Activated T-cell treated with anti-CD3 and anti-CD28 coated beads, Interleukin-2, amount 50 U/mL, for 72 hours (primary cell): ENCODE measurements around the gene SFXN2. TPM values are rescaled to one million over a fixed set of nuclear protein-coding genes. Genes with fewer than 3 reads are reported as not detected.
"Not testable (repeated sequence)": the region's sequence is repeated elsewhere in the genome, so short reads cannot be mapped to it uniquely, and the experiment has no call there.

Experiments used
- ATAC-seq, 2 donors: fragments of 150-1000 bp; cut with Tn5 transposase; replicated peaks in 1 of 2; 2 replicates each; pipeline ENCODE4 v1.10.0; 2021; ENCODE audit warnings: moderate library complexity in 2 of 2, mild to moderate bottlenecking in 1 of 2
- DNase-seq, 2 donors: peaks; one replicate each; pipeline ENCODE4 v3.0.0; 2021 to 2022; ENCODE audit warnings: mixed read lengths in 1 of 2
- H3K27ac Mint-ChIP-seq: one replicate; pipeline ENCODE4 v1.8.0; 2022; ENCODE audit warnings: mild to moderate bottlenecking, moderate library complexity, mixed read lengths
- H3K27me3 Mint-ChIP-seq: one replicate; pipeline ENCODE4 v1.8.0; 2022; ENCODE audit warnings: low read depth, mixed read lengths
- H3K36me3 Mint-ChIP-seq, 2 donors: one replicate each; pipeline ENCODE4 v1.8.0; 2022; ENCODE audit warnings: mixed read lengths in 2 of 2, mild to moderate bottlenecking in 1 of 2; ENCODE audit not compliant: insufficient read depth in 2 of 2
- H3K4me1 Mint-ChIP-seq: one replicate; pipeline ENCODE4 v1.8.0; 2022; ENCODE audit warnings: low read depth, mixed read lengths
- H3K4me3 Mint-ChIP-seq, 2 donors: one replicate each; pipeline ENCODE4 v1.8.0; 2022; ENCODE audit warnings: mild to moderate bottlenecking in 2 of 2, mixed read lengths in 2 of 2, moderate library complexity in 2 of 2
- H3K9me3 Mint-ChIP-seq, 2 donors: one replicate each; pipeline ENCODE4 v1.8.0; 2022; ENCODE audit warnings: mixed read lengths in 2 of 2
- total RNA-seq, 2 donors: library from RNA; stranded (reverse); gene quantifications; one replicate each; pipeline ENCODE4 v1.2.3, GENCODE V29; 2022

SFXN2 gene
- total RNA-seq, 2 donors from 2014 or later: 7.5 to 10.4 TPM

- Mint-ChIP-seq H3K27me3 (no peaks in the 10 kb centered on the region), H3K36me3 (peaks cover 2 to 6% of the 10 kb centered on the region in 2 donors), H3K27ac (peak overlapping the region; percentile 14), H3K9me3 (peaks cover 0 to 1% of the 10 kb centered on the region in 2 donors), H3K4me1 (peaks cover 38% of the 10 kb centered on the region), H3K4me3 (peak overlapping the region; percentile 56 to 58)
- DNase-seq: no peak
- no peak for ATAC-seq
Measured at GRCh38 chr10:102758240-102758932, 44.0 kb downstream of the SFXN2 start.

- not testable (repeated sequence) for H3K27me3 Mint-ChIP-seq, H3K27ac Mint-ChIP-seq, H3K36me3 Mint-ChIP-seq, ATAC-seq, DNase-seq, H3K9me3 Mint-ChIP-seq
- Mint-ChIP-seq H3K4me1 (peaks cover 35% of the 10 kb centered on the region), H3K4me3 (peak overlapping the region; percentile 56 to 58)
Measured at GRCh38 chr10:102758933-102759262, 44.5 kb downstream of the SFXN2 start.

GRCh38 chr10:102759497-102760210 lies 45.2 kb downstream of the SFXN2 start:
- ATAC-seq (no peak), DNase-seq (no peak)
- peaks cover 0 to 1% of the 10 kb centered on the region in 2 donors for H3K9me3 Mint-ChIP-seq
- no peak overlapping the region for H3K4me3 Mint-ChIP-seq
- peaks cover 2 to 5% of the 10 kb centered on the region in 2 donors for H3K36me3 Mint-ChIP-seq
- H3K27me3 Mint-ChIP-seq: no peaks in the 10 kb centered on the region
- peak overlapping the region; percentile 54 for H3K27ac Mint-ChIP-seq
- H3K4me1 Mint-ChIP-seq: peaks cover 42% of the 10 kb centered on the region

GRCh38 chr10:102761981-102762380 lies 47.5 kb downstream of the SFXN2 start:
- no peak for DNase-seq
- peaks cover 0 to 1% of the 10 kb centered on the region in 2 donors for H3K9me3 Mint-ChIP-seq
- ATAC-seq: no peak
- H3K27me3 Mint-ChIP-seq: no peaks in the 10 kb centered on the region
- peaks cover 46% of the 10 kb centered on the region for H3K4me1 Mint-ChIP-seq
- H3K27ac Mint-ChIP-seq: no peak overlapping the region
- no peak overlapping the region for H3K4me3 Mint-ChIP-seq
- H3K36me3 Mint-ChIP-seq: peaks cover 2 to 7% of the 10 kb centered on the region in 2 donors

- H3K36me3 Mint-ChIP-seq: peaks cover 2 to 7% of the 10 kb centered on the region in 2 donors
- H3K4me3 Mint-ChIP-seq: no peak overlapping the region
- H3K27me3 Mint-ChIP-seq: no peaks in the 10 kb centered on the region
- DNase-seq (no peak), ATAC-seq (no peak)
- H3K27ac Mint-ChIP-seq: no peak overlapping the region
- peaks cover 51% of the 10 kb centered on the region for H3K4me1 Mint-ChIP-seq
- peaks cover 0 to 1% of the 10 kb centered on the region in 2 donors for H3K9me3 Mint-ChIP-seq
Measured at GRCh38 chr10:102762401-102763015, 48.1 kb downstream of the SFXN2 start.

GRCh38 chr10:102763037-102763607 lies 48.7 kb downstream of the SFXN2 start:
- H3K27me3 Mint-ChIP-seq: no peaks in the 10 kb centered on the region
- peaks cover 2 to 7% of the 10 kb centered on the region in 2 donors for H3K36me3 Mint-ChIP-seq
- DNase-seq (no peak), ATAC-seq (no peak)
- no peak overlapping the region for H3K4me3 Mint-ChIP-seq
- H3K4me1 Mint-ChIP-seq: peaks cover 55% of the 10 kb centered on the region
- peaks cover 0 to 1% of the 10 kb centered on the region in 2 donors for H3K9me3 Mint-ChIP-seq
- H3K27ac Mint-ChIP-seq: no peak overlapping the region

- peaks cover 52% of the 10 kb centered on the region for H3K4me1 Mint-ChIP-seq
- H3K9me3 Mint-ChIP-seq: no peaks in the 10 kb centered on the region
- peak; percentile 34 to 63 for ATAC-seq
- H3K27me3 Mint-ChIP-seq: no peaks in the 10 kb centered on the region
- no peak for DNase-seq
- no peak overlapping the region for H3K27ac Mint-ChIP-seq
- H3K4me3 Mint-ChIP-seq: no peak overlapping the region
- H3K36me3 Mint-ChIP-seq: peaks cover 0 to 3% of the 10 kb centered on the region in 2 donors
Measured at GRCh38 chr10:102764470-102765161, 50.2 kb downstream of the SFXN2 start.

- Mint-ChIP-seq H3K27ac (no peak overlapping the region), H3K36me3 (peaks cover 0 to 2% of the 10 kb centered on the region in 2 donors), H3K27me3 (no peaks in the 10 kb centered on the region), H3K4me3 (no peak overlapping the region), H3K4me1 (peaks cover 53% of the 10 kb centered on the region), H3K9me3 (no peaks in the 10 kb centered on the region)
- ATAC-seq: no peak
- DNase-seq: no peak
Measured at GRCh38 chr10:102765336-102765735, 50.9 kb downstream of the SFXN2 start.

- Mint-ChIP-seq H3K4me1 (peaks cover 64% of the 10 kb centered on the region), H3K36me3 (peaks cover 0 to 2% of the 10 kb centered on the region in 2 donors), H3K9me3 (no peaks in the 10 kb centered on the region), H3K27ac (no peak overlapping the region), H3K4me3 (peak overlapping the region; percentile 20 to 48), H3K27me3 (no peaks in the 10 kb centered on the region)
- DNase-seq: no peak
- peak in 1 of 2 donors; percentile 31 for ATAC-seq
Measured at GRCh38 chr10:102767428-102768160, 53.2 kb downstream of the SFXN2 start.

- peaks cover 0 to 2% of the 10 kb centered on the region in 2 donors for H3K36me3 Mint-ChIP-seq
- no peaks in the 10 kb centered on the region for H3K27me3 Mint-ChIP-seq
- no peak for DNase-seq
- H3K4me3 Mint-ChIP-seq: peak overlapping the region; percentile 22 to 52
- H3K4me1 Mint-ChIP-seq: peaks cover 71% of the 10 kb centered on the region
- H3K27ac Mint-ChIP-seq: peak overlapping the region; percentile 31
- H3K9me3 Mint-ChIP-seq: no peaks in the 10 kb centered on the region
- ATAC-seq: peak; percentile 33 to 37
Measured at GRCh38 chr10:102769375-102770107, 55.1 kb downstream of the SFXN2 start.

- H3K36me3 Mint-ChIP-seq: peaks cover 0 to 2% of the 10 kb centered on the region in 2 donors
- H3K4me1 Mint-ChIP-seq: peaks cover 76% of the 10 kb centered on the region
- peak overlapping the region; percentile 8 to 52 for H3K4me3 Mint-ChIP-seq
- H3K9me3 Mint-ChIP-seq: no peaks in the 10 kb centered on the region
- H3K27me3 Mint-ChIP-seq: no peaks in the 10 kb centered on the region
- DNase-seq (peak; percentile 23 to 36), ATAC-seq (peak; percentile 69 to 73)
- peak overlapping the region; percentile 68 for H3K27ac Mint-ChIP-seq
Measured at GRCh38 chr10:102770108-102770482, 55.7 kb downstream of the SFXN2 start.
